Karpas-422 (cell line): ENCODE measurements around the gene ALPK1. TPM values are rescaled to one million over a fixed set of nuclear protein-coding genes. Genes with fewer than 3 reads are reported as not detected.

ENCODE experiments used
- DNase-seq: peaks from one replicate; pipeline ENCODE4 v3.0.0-alpha.2; 2015
- H2AFZ ChIP-seq: fragments of 200-600 bp; sonication (generic); 2 replicates; pipeline ENCODE4 v1.6.1; 2014; ENCODE audit warnings: antibody characterized with exemption, low read length, mixed read lengths
- H3K27ac ChIP-seq: fragments of 200-600 bp; sonication (generic); 2 replicates; pipeline ENCODE4 v1.5.1; 2014; ENCODE audit warnings: mild to moderate bottlenecking, low read length, moderate library complexity
- H3K27me3 ChIP-seq: fragments of 200-600 bp; sonication (generic); 2 replicates; pipeline ENCODE4 v1.6.1; 2014; ENCODE audit warnings: low read length, mixed read lengths
- H3K36me3 ChIP-seq: fragments of 200-600 bp; sonication (generic); 2 replicates; pipeline ENCODE4 v1.6.1; 2014; ENCODE audit warnings: low read length, mixed read lengths; ENCODE audit not compliant: insufficient read depth
- H3K4me1 ChIP-seq: fragments of 200-600 bp; sonication (generic); 2 replicates; pipeline ENCODE4 v1.6.1; 2014; ENCODE audit warnings: mild to moderate bottlenecking, low read length, mixed read lengths
- H3K4me2 ChIP-seq: fragments of 200-600 bp; sonication (generic); 2 replicates; pipeline ENCODE4 v1.6.1; 2014; ENCODE audit warnings: low read length, low read depth, mild to moderate bottlenecking; ENCODE audit not compliant: poor library complexity, severe bottlenecking
- H3K4me3 ChIP-seq: fragments of 200-600 bp; sonication (generic); 2 replicates; pipeline ENCODE4 v1.5.1; 2014; ENCODE audit warnings: mild to moderate bottlenecking, antibody characterized with exemption, low read length, mixed read lengths
- H3K79me2 ChIP-seq: fragments of 200-600 bp; sonication (generic); 2 replicates; pipeline ENCODE4 v1.6.1; 2014; ENCODE audit warnings: mild to moderate bottlenecking, low read length, mixed read lengths
- H3K9ac ChIP-seq: fragments of 200-600 bp; sonication (generic); 2 replicates; pipeline ENCODE4 v1.6.0; 2014; ENCODE audit warnings: low read length
- H3K9me2 ChIP-seq: fragments of 200-600 bp; sonication (generic), shearing (Covaris generic); replicated peaks from 2 replicates; pipeline ENCODE4 v1.6.0; 2014; ENCODE audit warnings: mild to moderate bottlenecking, low read length, moderate library complexity; ENCODE audit not compliant: insufficient read depth
- H3K9me3 ChIP-seq: fragments of 300-700, 200-600 bp; sonication (generic); 2 replicates; pipeline ENCODE4 v1.6.1; 2014; ENCODE audit warnings: low read length, mixed read lengths
- H4K20me1 ChIP-seq: fragments of 200-600 bp; sonication (generic); 2 replicates; pipeline ENCODE4 v1.6.1; 2014; ENCODE audit warnings: mild to moderate bottlenecking, antibody characterized with exemption, low read length, low read depth; ENCODE audit not compliant: insufficient read depth
- total RNA-seq: library from RNA; depleted of rRNA; stranded (reverse); fragments of >200 nt; shearing (Covaris generic); gene quantifications from 2 replicates; pipeline ENCODE4 v1.2.3, GENCODE V29; 2014; ENCODE audit warnings: low replicate concordance

The ALPK1 gene
- total RNA-seq, 1 experiment from 2014 or later, result 32.4 TPM

GRCh38 chr4:112327965-112328733 lies 31.0 kb downstream of the ALPK1 start:
- peak; percentile 82 for DNase-seq
- H3K4me1 ChIP-seq, result no peaks in the 10 kb centered on the region; the same call in 1 of the 2 replicates
- H3K9me3 ChIP-seq, result no peaks in the 10 kb centered on the region
- no peak overlapping the region for H3K9ac ChIP-seq
- no peaks in the 10 kb centered on the region for H3K9me2 ChIP-seq
- H4K20me1 ChIP-seq, result no peaks in the 10 kb centered on the region
- H3K36me3 ChIP-seq, result no peaks in the 10 kb centered on the region
- H3K79me2 ChIP-seq, result no peaks in the 10 kb centered on the region
- no peak overlapping the region for H3K4me2 ChIP-seq
- H3K27ac ChIP-seq, result no peak overlapping the region
- H2AFZ ChIP-seq, result no peak overlapping the region
- H3K27me3 ChIP-seq, result no peaks in the 10 kb centered on the region
- no peak overlapping the region for H3K4me3 ChIP-seq

GRCh38 chr4:112328734-112329130 lies 31.6 kb downstream of the ALPK1 start:
- no peaks in the 10 kb centered on the region; the same call in 1 of the 2 replicates for H3K4me1 ChIP-seq
- H2AFZ ChIP-seq, result no peak overlapping the region
- H3K4me3 ChIP-seq, result no peak overlapping the region
- no peak overlapping the region for H3K4me2 ChIP-seq
- H3K36me3 ChIP-seq, result no peaks in the 10 kb centered on the region
- no peaks in the 10 kb centered on the region for H4K20me1 ChIP-seq
- H3K27ac ChIP-seq, result no peak overlapping the region
- no peak overlapping the region for H3K9ac ChIP-seq
- DNase-seq, result no peak
- no peaks in the 10 kb centered on the region for H3K9me3 ChIP-seq
- H3K27me3 ChIP-seq, result no peaks in the 10 kb centered on the region
- H3K9me2 ChIP-seq, result no peaks in the 10 kb centered on the region
- H3K79me2 ChIP-seq, result no peaks in the 10 kb centered on the region

GRCh38 chr4:112329672-112330375 lies 32.7 kb downstream of the ALPK1 start:
- H3K4me3 ChIP-seq, result no peak overlapping the region
- no peaks in the 10 kb centered on the region for H3K27me3 ChIP-seq
- no peak overlapping the region for H2AFZ ChIP-seq
- H3K4me1 ChIP-seq, result no peaks in the 10 kb centered on the region; the same call in 1 of the 2 replicates
- no peak overlapping the region for H3K9ac ChIP-seq
- no peak overlapping the region for H3K4me2 ChIP-seq
- no peaks in the 10 kb centered on the region for H3K79me2 ChIP-seq
- no peak for DNase-seq
- no peaks in the 10 kb centered on the region for H3K9me3 ChIP-seq
- no peaks in the 10 kb centered on the region for H3K36me3 ChIP-seq
- H3K27ac ChIP-seq, result no peak overlapping the region
- no peaks in the 10 kb centered on the region for H4K20me1 ChIP-seq
- no peaks in the 10 kb centered on the region for H3K9me2 ChIP-seq

- no peaks in the 10 kb centered on the region for H4K20me1 ChIP-seq
- no peaks in the 10 kb centered on the region for H3K9me2 ChIP-seq
- no peaks in the 10 kb centered on the region for H3K9me3 ChIP-seq
- no peaks in the 10 kb centered on the region; the same call in 1 of the 2 replicates for H3K4me1 ChIP-seq
- H3K27ac ChIP-seq, result no peak overlapping the region
- no peak for DNase-seq
- H3K27me3 ChIP-seq, result no peaks in the 10 kb centered on the region
- H2AFZ ChIP-seq, result no peak overlapping the region
- no peaks in the 10 kb centered on the region for H3K36me3 ChIP-seq
- H3K4me3 ChIP-seq, result no peak overlapping the region
- H3K79me2 ChIP-seq, result no peaks in the 10 kb centered on the region
- no peak overlapping the region for H3K4me2 ChIP-seq
- no peak overlapping the region for H3K9ac ChIP-seq
These were observed 33.8 kb downstream of the ALPK1 start for GRCh38 chr4:112330921-112331320.

GRCh38 chr4:112332398-112332797 lies 35.2 kb downstream of the ALPK1 start:
- Histone ChIP-seq H3K9ac (no peak overlapping the region), H3K27me3 (no peaks in the 10 kb centered on the region)

GRCh38 chr4:112340023-112340422 lies 42.9 kb downstream of the ALPK1 start:
- Histone ChIP-seq H3K79me2 (no peaks in the 10 kb centered on the region), H3K27ac (no peak overlapping the region), H3K4me1 (no peaks in the 10 kb centered on the region), H3K27me3 (no peaks in the 10 kb centered on the region), H3K9me2 (no peaks in the 10 kb centered on the region), H3K9ac (no peak overlapping the region), H2AFZ (no peak overlapping the region), H3K4me3 (no peak overlapping the region), H3K4me2 (no peak overlapping the region), H4K20me1 (no peaks in the 10 kb centered on the region), H3K36me3 (no peaks in the 10 kb centered on the region), H3K9me3 (no peaks in the 10 kb centered on the region)
- DNase-seq, result no peak

More at GRCh38 chr4:112332398-112332797, 35.2 kb downstream of the ALPK1 start:
- no peaks in the 10 kb centered on the region; the same call in 1 of the 2 replicates for H3K4me1 ChIP-seq
- H3K4me2 ChIP-seq, result no peak overlapping the region
- H3K9me2 ChIP-seq, result no peaks in the 10 kb centered on the region
- H2AFZ ChIP-seq, result no peak overlapping the region
- no peak for DNase-seq
- no peaks in the 10 kb centered on the region for H3K36me3 ChIP-seq
- no peak overlapping the region for H3K4me3 ChIP-seq
- H3K79me2 ChIP-seq, result no peaks in the 10 kb centered on the region
- no peaks in the 10 kb centered on the region for H4K20me1 ChIP-seq
- no peak overlapping the region for H3K27ac ChIP-seq
- no peaks in the 10 kb centered on the region for H3K9me3 ChIP-seq

- Histone ChIP-seq H3K4me2 (no peak overlapping the region), H3K4me1 (no peaks in the 10 kb centered on the region), H3K9me2 (no peaks in the 10 kb centered on the region), H3K27ac (no peak overlapping the region), H3K79me2 (no peaks in the 10 kb centered on the region), H3K9ac (no peak overlapping the region), H4K20me1 (no peaks in the 10 kb centered on the region), H3K9me3 (no peaks in the 10 kb centered on the region), H3K4me3 (no peak overlapping the region), H3K36me3 (no peaks in the 10 kb centered on the region), H2AFZ (no peak overlapping the region), H3K27me3 (no peaks in the 10 kb centered on the region)
- no peak for DNase-seq
These were observed 43.9 kb downstream of the ALPK1 start for GRCh38 chr4:112341033-112341432.

GRCh38 chr4:112343330-112344080 lies 46.3 kb downstream of the ALPK1 start:
- Histone ChIP-seq H3K27ac (no peak overlapping the region), H3K9me3 (no peaks in the 10 kb centered on the region), H3K36me3 (no peaks in the 10 kb centered on the region), H3K4me3 (no peak overlapping the region), H3K4me1 (no peaks in the 10 kb centered on the region), H3K27me3 (no peaks in the 10 kb centered on the region), H2AFZ (no peak overlapping the region), H4K20me1 (no peaks in the 10 kb centered on the region), H3K9ac (no peak overlapping the region), H3K4me2 (no peak overlapping the region), H3K79me2 (no peaks in the 10 kb centered on the region), H3K9me2 (no peaks in the 10 kb centered on the region)
- DNase-seq, result no peak
